DMS53 treated with DMSO at 0.1 percent for 48 hours (cell line): ENCODE data around the gene NEBL.

Experiments used
- DNase-seq: peaks from one replicate; lab custom pipeline; 2025; ENCODE audit not compliant: unreplicated experiment; lab: John Stamatoyannopoulos, UW

NEBL gene

GRCh38 chr10:20795391-20795790 is 101.7 kb downstream of the NEBL start:
- no peak for DNase-seq

- DNase-seq: no peak
Observed at GRCh38 chr10:20785174-20785573, 111.9 kb downstream of the NEBL start.

GRCh38 chr10:20778008-20778757 is 118.9 kb downstream of the NEBL start:
- no peak for DNase-seq

GRCh38 chr10:20776384-20777118 is 120.6 kb downstream of the NEBL start:
- DNase-seq: no peak

GRCh38 chr10:20771051-20771450 is 126.1 kb downstream of the NEBL start:
- DNase-seq: no peak

GRCh38 chr10:20769481-20769880 is 127.6 kb downstream of the NEBL start:
- DNase-seq: no peak

GRCh38 chr10:20768843-20769242 is 128.3 kb downstream of the NEBL start:
- DNase-seq: peak; percentile 26

- no peak for DNase-seq
Observed at GRCh38 chr10:20767028-20767427, 130.1 kb downstream of the NEBL start.

GRCh38 chr10:20765066-20765465 is 132.0 kb downstream of the NEBL start:
- no peak for DNase-seq

- no peak for DNase-seq
Observed at GRCh38 chr10:20760460-20760859, 136.7 kb downstream of the NEBL start.

- no peak for DNase-seq
Observed at GRCh38 chr10:20748551-20748950, 148.6 kb downstream of the NEBL start.

- DNase-seq: no peak
Observed at GRCh38 chr10:20747782-20748181, 149.3 kb downstream of the NEBL start.

GRCh38 chr10:20746856-20747255 is 150.3 kb downstream of the NEBL start:
- no peak for DNase-seq

- no peak for DNase-seq
Observed at GRCh38 chr10:20745556-20746375, 151.3 kb downstream of the NEBL start.

- no peak for DNase-seq
Observed at GRCh38 chr10:20744821-20745220, 152.3 kb downstream of the NEBL start.

GRCh38 chr10:20743942-20744341 is 153.2 kb downstream of the NEBL start:
- no peak for DNase-seq

GRCh38 chr10:20742737-20743541 is 154.2 kb downstream of the NEBL start:
- DNase-seq: no peak

GRCh38 chr10:20740120-20740519 is 157.0 kb downstream of the NEBL start:
- no peak for DNase-seq

- DNase-seq: peak; percentile 93
Observed at GRCh38 chr10:20737107-20737506, 160.0 kb downstream of the NEBL start.
